Head of caudate nucleus (tissue), 42 donors: Measurements from ENCODE around the gene RIF1.
"Not testable (repeated sequence)": the region's sequence is repeated elsewhere in the genome, so short reads cannot be mapped to it uniquely, and the experiment has no call there.

ENCODE experiments used
- DNase-seq, 42 donors: peaks; one replicate each; pipeline versions ENCODE4 v3.0.0 to v3.0.0-alpha.2; 2020 to 2021; ENCODE audit warnings: mixed read lengths in 7 of 42
- intact Hi-C: fragments of 100-400 bp; cut with DNase I; formaldehyde crosslinking; loops from one replicate; pipeline ENCODE4 v1.15.0; 2022

Gene RIF1

GRCh38 chr2:151410485-151410834, 758 bp downstream of the RIF1 start:
- intact Hi-C loops = loop anchor here (10.0 kb wide), 1 partner anchor 126 kb away; the partner anchor contains the start of gene NMI
- DNase-seq = peak in 38 of 42 donors; percentile 8 to 59 (median 34)

- intact Hi-C loops = loop anchor here (10.0 kb wide), 1 partner anchor 133 kb away; the partner anchor contains the start of gene NMI
- DNase-seq = no peak
Observed at GRCh38 chr2:151417650-151418049, 7.9 kb downstream of the RIF1 start.

GRCh38 chr2:151421681-151422080, 12.0 kb downstream of the RIF1 start:
- intact Hi-C loops, DNase-seq: not testable (repeated sequence)

GRCh38 chr2:151422917-151423439, 13.3 kb downstream of the RIF1 start:
- no peak for DNase-seq
- intact Hi-C loops = no loop called here

- DNase-seq = no peak
- intact Hi-C loops = no loop called here
Observed at GRCh38 chr2:151423760-151424159, 14.1 kb downstream of the RIF1 start.

- intact Hi-C loops = no loop called here
- peak in 2 of 42 donors; percentile 2 to 6 for DNase-seq
Observed at GRCh38 chr2:151437630-151438029, 27.9 kb downstream of the RIF1 start.

GRCh38 chr2:151438506-151438905, 28.8 kb downstream of the RIF1 start:
- DNase-seq = no peak
- intact Hi-C loops = no loop called here

- DNase-seq = no peak
- intact Hi-C loops = no loop called here
Observed at GRCh38 chr2:151439127-151439526, 29.4 kb downstream of the RIF1 start.

GRCh38 chr2:151459358-151459757, 49.7 kb downstream of the RIF1 start:
- intact Hi-C loops = no loop called here
- DNase-seq = no peak

- DNase-seq = no peak
- intact Hi-C loops = no loop called here
Observed at GRCh38 chr2:151465771-151466170, 56.1 kb downstream of the RIF1 start.

GRCh38 chr2:151470556-151470955, 60.9 kb downstream of the RIF1 start:
- intact Hi-C loops = no loop called here
- DNase-seq = no peak

GRCh38 chr2:151472966-151473365, 63.3 kb downstream of the RIF1 start:
- intact Hi-C loops = no loop called here
- no peak for DNase-seq

- intact Hi-C loops = no loop called here
- DNase-seq = no peak
Observed at GRCh38 chr2:151475071-151475470, 65.4 kb downstream of the RIF1 start.

GRCh38 chr2:151476287-151476686, 66.6 kb downstream of the RIF1 start:
- DNase-seq = no peak
- intact Hi-C loops = no loop called here

GRCh38 chr2:151478011-151478410, 68.3 kb downstream of the RIF1 start:
- intact Hi-C loops = no loop called here
- no peak for DNase-seq

- DNase-seq = no peak
- intact Hi-C loops = no loop called here
Observed at GRCh38 chr2:151481744-151482143, 72.0 kb downstream of the RIF1 start.

GRCh38 chr2:151482171-151482725, 72.5 kb downstream of the RIF1 start:
- intact Hi-C loops = no loop called here
- DNase-seq = no peak

- no peak for DNase-seq
- intact Hi-C loops = no loop called here
Observed at GRCh38 chr2:151483546-151483945, 73.8 kb downstream of the RIF1 start.

- intact Hi-C loops = no loop called here
- DNase-seq = no peak
Observed at GRCh38 chr2:151484100-151484499, 74.4 kb downstream of the RIF1 start.

- no peak for DNase-seq
- intact Hi-C loops = no loop called here
Observed at GRCh38 chr2:151486053-151486452, 76.4 kb downstream of the RIF1 start.

- DNase-seq = no peak
Observed at GRCh38 chr2:151490276-151490675, 80.6 kb downstream of the RIF1 start.

GRCh38 chr2:151491496-151491895, 81.8 kb downstream of the RIF1 start:
- intact Hi-C loops = no loop called here

More at GRCh38 chr2:151490276-151490675, 80.6 kb downstream of the RIF1 start:
- intact Hi-C loops = no loop called here

More at GRCh38 chr2:151491496-151491895, 81.8 kb downstream of the RIF1 start:
- DNase-seq = no peak
